Spleen (tissue), 11 donors: ENCODE measurements around the gene WSCD1. TPM values are rescaled to one million over a fixed set of nuclear protein-coding genes. Genes with fewer than 3 reads are reported as not detected.
A peak's percentile ranks its signal among the peaks of the same experiment; 100 is the strongest.

Experiments used
- DNase-seq: peaks from one replicate; pipeline ENCODE4 v3.0.0-alpha.2; 2020
- H3K27ac ChIP-seq, 8 donors: fragments of 200-600 bp; sonication (generic) in 7 of 8; 1 replicate in 4 of 8; 2 replicates in 4 of 8; pipeline versions ENCODE4 v1.5.0 to v1.8.0; 2016 to 2021; ENCODE audit warnings: inconsistent platforms in 4 of 8, mild to moderate bottlenecking in 4 of 8, moderate library complexity in 1 of 8
- H3K27me3 ChIP-seq, 7 donors: fragments of 200-600 bp; sonication (generic) in 6 of 7; replicated peaks in 1 of 7; 1 replicate in 4 of 7; 2 replicates in 3 of 7; pipeline versions ENCODE4 v1.5.0 to v1.8.0; 2016 to 2021; ENCODE audit warnings: inconsistent platforms in 3 of 7, mild to moderate bottlenecking in 1 of 7
- H3K36me3 ChIP-seq, 6 donors: fragments of 200-600 bp; sonication (generic) in 5 of 6; 1 replicate in 4 of 6; 2 replicates in 2 of 6; pipeline versions ENCODE4 v1.5.0 to v1.8.0; 2016 to 2021; ENCODE audit warnings: inconsistent platforms in 2 of 6
- H3K4me1 ChIP-seq, 6 donors: fragments of 200-600 bp; sonication (generic) in 5 of 6; 1 replicate in 3 of 6; 2 replicates in 3 of 6; pipeline versions ENCODE4 v1.5.0 to v1.8.0; 2016 to 2021; ENCODE audit warnings: inconsistent platforms in 3 of 6
- H3K4me3 ChIP-seq, 8 donors: fragments of 200-600 bp; sonication (generic) in 7 of 8; 1 replicate in 4 of 8; 2 replicates in 4 of 8; pipeline versions ENCODE4 v1.5.0 to v1.8.0; 2016 to 2021; ENCODE audit warnings: inconsistent platforms in 4 of 8, mild to moderate bottlenecking in 4 of 8, moderate library complexity in 2 of 8
- H3K9me3 ChIP-seq, 8 donors: fragments of 200-600 bp; sonication (generic) in 7 of 8; 1 replicate in 4 of 8; 2 replicates in 4 of 8; pipeline versions ENCODE4 v1.5.0 to v1.8.0; 2016 to 2021; ENCODE audit warnings: inconsistent platforms in 4 of 8
- POLR2A ChIP-seq, 3 donors: fragments of 450-650 bp; IDR thresholded peaks; one replicate each; pipeline ENCODE4 v1.5.1; 2017; ENCODE audit warnings: antibody characterized with exemption in 3 of 3, mild to moderate bottlenecking in 1 of 3
- POLR2AphosphoS5 ChIP-seq, 3 donors: sonication (generic); formaldehyde crosslinking; IDR thresholded peaks; one replicate each; pipeline ENCODE4 v1.5.1; 2017; ENCODE audit warnings: antibody characterized with exemption in 3 of 3
- WGBS, 5 donors: extraction: QIAGEN DNeasy Blood & Tissue Kit in 3 of 5; methylation state at CpG; one replicate each; pipeline versions ENCODE4 v1.1.5 to v1.1.7; 2013 to 2018; 5-methylcytosine and 5-hydroxymethylcytosine counted together
- intact Hi-C: fragments of 100-400 bp; cut with DNase I; formaldehyde crosslinking; loops from one replicate; pipeline ENCODE4 v1.15.0; 2023; ENCODE audit warnings: low total_unique reads
- polyA plus RNA-seq, 3 donors: library from polyadenylated mRNA; stranded (reverse); fragments of 200-250 nt; gene quantifications; one replicate each; pipeline ENCODE4 v1.2.1, GENCODE V29; 2013
- total RNA-seq, 7 donors: library from RNA; depleted of rRNA in 3 of 7; stranded (reverse); fragments of >200 nt in 3 of 7; fragmentation: NEBNext Ultra II Directional in 4 of 7; extraction: Animal tissue kit (Norgen Biotek cat#: 25700) in 4 of 7; gene quantifications; one replicate each; pipeline versions ENCODE4 v1.1.0 to v1.2.1, GENCODE V29; 2016 to 2021
- TF ChIP-seq, protein P1 (sequence below), 11 experiments: fragments of 200-600 bp in 7 of 11; fragments of 450-650 bp in 4 of 11; sonication (generic) in 4 of 11; IDR thresholded peaks in 8 of 11; conservative IDR thresholded peaks in 3 of 11; 1 replicate in 7 of 11; 2 replicates in 4 of 11; pipeline versions ENCODE4 v1.4.0 to v1.8.0; 2016 to 2021; ENCODE audit warnings: antibody characterized with exemption in 11 of 11, inconsistent platforms in 4 of 11, mild to moderate bottlenecking in 1 of 11
- donor health status: healthy with polysubstance abuse.
- donor health status: DM: no; HTN: no; CAD: no; lungs with moderate emphysema.
- donor health status: DM: no; HTN: no; CAD: no.
- donor health status: Bipolar disorder and iron deficiency.
- donor health status: healthy.
- donor health status: DM: no; HTN: no; CAD: no.
- donor health status: DM: yes; HTN: yes; CAD: no.

The WSCD1 gene
- total and polyA plus RNA-seq, 10 donors = 2.4 to 84.1 (median 44.3) TPM

DNA sequence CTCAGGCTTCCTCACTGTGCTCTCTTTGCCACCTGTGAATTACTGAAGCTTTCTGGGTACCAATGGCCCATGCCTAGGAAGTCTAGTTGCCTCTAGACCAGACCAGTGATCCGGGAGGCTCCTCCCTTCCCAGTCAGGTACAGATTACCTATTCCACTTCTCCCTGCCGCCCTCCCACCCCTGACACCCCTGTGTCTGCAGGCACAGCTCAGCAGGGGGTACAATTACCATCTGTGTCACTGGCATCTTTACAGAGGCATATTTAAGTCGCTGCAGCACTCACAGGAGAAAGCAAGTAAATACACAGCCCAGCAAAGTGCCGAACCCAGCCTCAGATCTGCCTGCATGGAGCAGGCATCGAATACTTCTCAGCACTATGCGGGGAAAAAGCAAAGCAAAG, 5.3 kb upstream of the WSCD1 start:
- no peaks in the 10 kb centered on the region for H3K9me3 ChIP-seq
- H3K4me3 ChIP-seq = no peak overlapping the region
- no peaks in the 10 kb centered on the region for H3K36me3 ChIP-seq
- TF ChIP-seq POLR2AphosphoS5 (IDR thresholded peaks at IDR 0.05) (no peak), POLR2A (IDR thresholded peaks at IDR 0.05) (no peak)
- TF ChIP-seq, protein P1, sequence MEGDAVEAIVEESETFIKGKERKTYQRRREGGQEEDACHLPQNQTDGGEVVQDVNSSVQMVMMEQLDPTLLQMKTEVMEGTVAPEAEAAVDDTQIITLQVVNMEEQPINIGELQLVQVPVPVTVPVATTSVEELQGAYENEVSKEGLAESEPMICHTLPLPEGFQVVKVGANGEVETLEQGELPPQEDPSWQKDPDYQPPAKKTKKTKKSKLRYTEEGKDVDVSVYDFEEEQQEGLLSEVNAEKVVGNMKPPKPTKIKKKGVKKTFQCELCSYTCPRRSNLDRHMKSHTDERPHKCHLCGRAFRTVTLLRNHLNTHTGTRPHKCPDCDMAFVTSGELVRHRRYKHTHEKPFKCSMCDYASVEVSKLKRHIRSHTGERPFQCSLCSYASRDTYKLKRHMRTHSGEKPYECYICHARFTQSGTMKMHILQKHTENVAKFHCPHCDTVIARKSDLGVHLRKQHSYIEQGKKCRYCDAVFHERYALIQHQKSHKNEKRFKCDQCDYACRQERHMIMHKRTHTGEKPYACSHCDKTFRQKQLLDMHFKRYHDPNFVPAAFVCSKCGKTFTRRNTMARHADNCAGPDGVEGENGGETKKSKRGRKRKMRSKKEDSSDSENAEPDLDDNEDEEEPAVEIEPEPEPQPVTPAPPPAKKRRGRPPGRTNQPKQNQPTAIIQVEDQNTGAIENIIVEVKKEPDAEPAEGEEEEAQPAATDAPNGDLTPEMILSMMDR (IDR thresholded peaks at IDR 0.05 in 8 of 11, conservative IDR thresholded peaks at IDR 0.05 in 3 of 11) = no peak
- peaks cover 0 to 12% (median 0%) of the 10 kb centered on the region in 6 donors for H3K4me1 ChIP-seq
- H3K27ac ChIP-seq = no peak overlapping the region
- peak; percentile 27 for DNase-seq
- WGBS, 5 donors = 55 to 62% (median 60%) methylated on average over 6 of the region's 6 CpGs
- H3K27me3 ChIP-seq = peaks cover 0 to 89% (median 0%) of the 10 kb centered on the region in 7 donors
- intact Hi-C loops = no loop called here

DNA sequence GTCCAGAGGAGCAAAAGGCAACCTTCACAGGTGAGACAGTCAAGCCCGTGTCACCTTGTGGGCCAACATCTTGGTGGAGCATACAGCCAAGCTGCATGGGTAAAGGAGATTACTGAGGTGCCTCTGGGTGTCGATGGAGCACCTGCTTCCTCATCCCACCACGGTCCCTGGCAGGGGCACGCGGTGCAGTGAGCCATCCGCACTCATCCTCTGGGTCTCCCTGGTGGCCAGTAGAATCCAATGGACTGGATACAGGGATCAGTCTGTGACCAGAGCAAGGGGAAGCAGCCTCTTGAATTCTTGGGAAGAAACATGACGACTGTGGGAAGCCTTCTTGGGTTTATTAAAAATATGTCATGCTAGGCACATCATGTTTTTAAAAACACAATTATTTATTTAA, 4.8 kb upstream of the WSCD1 start:
- H3K9me3 ChIP-seq = no peaks in the 10 kb centered on the region
- peaks cover 0 to 14% (median 0%) of the 10 kb centered on the region in 6 donors for H3K4me1 ChIP-seq
- H3K4me3 ChIP-seq = no peak overlapping the region
- TF ChIP-seq POLR2AphosphoS5 (IDR thresholded peaks at IDR 0.05) (no peak), POLR2A (IDR thresholded peaks at IDR 0.05) (no peak)
- TF ChIP-seq, protein P1 (IDR thresholded peaks at IDR 0.05 in 8 of 11, conservative IDR thresholded peaks at IDR 0.05 in 3 of 11) = no peak
- intact Hi-C loops = no loop called here
- 69 to 86% (median 75%) methylated on average over 7 of the region's 7 CpGs for WGBS, 5 donors
- H3K36me3 ChIP-seq = no peaks in the 10 kb centered on the region
- H3K27me3 ChIP-seq = peaks cover 0 to 91% (median under 1%) of the 10 kb centered on the region in 7 donors
- peak; percentile 40 for DNase-seq
- H3K27ac ChIP-seq = no peak overlapping the region

DNA sequence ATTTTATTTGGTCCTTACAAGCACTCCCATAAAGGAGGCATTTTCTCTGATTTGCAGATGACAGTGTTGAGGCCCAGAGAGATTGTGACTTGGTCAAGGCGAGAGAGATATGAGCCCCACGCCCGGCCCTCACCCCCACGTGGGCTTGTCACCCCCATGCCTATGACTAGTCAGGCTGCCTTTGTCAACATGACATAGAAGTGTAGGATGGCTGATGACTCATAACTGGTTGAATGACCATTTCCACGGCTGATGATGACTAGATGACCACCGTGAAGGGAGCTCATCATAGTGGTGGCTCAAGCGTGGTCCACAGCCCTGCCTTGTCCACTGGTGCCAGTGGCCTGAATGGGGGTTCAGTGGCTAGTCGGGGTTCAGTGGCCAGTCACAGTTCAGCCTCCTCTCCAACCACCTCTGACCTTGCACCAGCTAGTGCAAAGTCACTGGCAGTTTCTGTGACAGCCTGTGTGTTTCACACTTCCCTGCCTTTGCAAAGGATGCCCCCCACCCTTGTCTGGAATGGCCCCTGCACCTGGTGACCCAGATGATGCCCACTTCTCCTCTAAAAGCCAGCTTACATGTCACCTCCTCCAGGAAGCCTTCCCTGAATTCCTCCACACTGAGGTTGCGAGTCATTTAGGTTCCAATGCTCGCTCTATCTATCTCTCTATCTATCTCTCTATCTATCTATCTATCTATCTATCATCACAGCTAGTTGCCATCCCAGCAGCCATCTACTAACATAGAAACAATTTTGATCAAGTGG, 3.8 kb upstream of the WSCD1 start:
- H3K36me3 ChIP-seq = no peaks in the 10 kb centered on the region
- H3K4me1 ChIP-seq = peaks cover 0 to 23% (median 7%) of the 10 kb centered on the region in 6 donors
- H3K27me3 ChIP-seq = peaks cover 0 to 94% (median 9%) of the 10 kb centered on the region in 7 donors
- no peak for TF ChIP-seq POLR2A (IDR thresholded peaks at IDR 0.05)
- TF ChIP-seq, protein P1 (IDR thresholded peaks at IDR 0.05 in 8 of 11, conservative IDR thresholded peaks at IDR 0.05 in 3 of 11) = no peak
- no peak for TF ChIP-seq POLR2AphosphoS5 (IDR thresholded peaks at IDR 0.05)
- no peak overlapping the region for H3K4me3 ChIP-seq
- peak; percentile 30 for DNase-seq
- 72 to 90% (median 82%) methylated on average over 8 to 10 of the region's 10 CpGs for WGBS, 5 donors
- intact Hi-C loops = no loop called here
- no peak overlapping the region for H3K27ac ChIP-seq
- no peaks in the 10 kb centered on the region for H3K9me3 ChIP-seq

DNA sequence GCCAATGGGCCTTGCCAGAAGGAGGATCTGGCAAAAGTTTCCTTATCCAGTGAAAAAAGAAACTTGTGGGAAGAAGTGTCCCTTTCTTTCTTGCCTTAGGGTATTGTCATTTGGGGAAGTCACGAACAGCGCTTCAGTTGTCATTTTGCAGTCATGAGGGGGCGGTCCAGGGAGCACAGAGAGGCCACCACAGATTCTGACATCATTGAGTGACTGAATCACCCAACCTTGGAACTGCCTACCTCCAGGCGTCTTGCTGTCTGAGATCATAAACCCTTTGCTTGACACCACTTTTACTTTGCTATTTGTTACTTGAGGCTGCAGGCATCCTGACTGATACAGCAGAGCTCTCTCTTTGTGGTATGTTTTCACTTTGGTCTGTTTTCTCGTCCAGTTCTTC, 3.1 kb upstream of the WSCD1 start:
- Histone ChIP-seq H3K27me3 (peaks cover 0 to 94% (median 14%) of the 10 kb centered on the region in 7 donors), H3K9me3 (no peaks in the 10 kb centered on the region), H3K27ac (no peak overlapping the region), H3K4me1 (peaks cover 0 to 30% (median 9%) of the 10 kb centered on the region in 6 donors), H3K36me3 (no peaks in the 10 kb centered on the region), H3K4me3 (no peak overlapping the region)
- WGBS, 5 donors = 64 to 86% (median 73%) methylated on average over 5 of the region's 5 CpGs
- TF ChIP-seq, protein P1 (IDR thresholded peaks at IDR 0.05 in 8 of 11, conservative IDR thresholded peaks at IDR 0.05 in 3 of 11) = no peak
- TF ChIP-seq POLR2AphosphoS5 (IDR thresholded peaks at IDR 0.05) (no peak), POLR2A (IDR thresholded peaks at IDR 0.05) (no peak)
- DNase-seq = peak; percentile 19
- intact Hi-C loops = no loop called here
